ENCODE measurements around the gene NPRL2.
"Not testable (repeated sequence)": the region's sequence is repeated elsewhere in the genome, so short reads cannot be mapped to it uniquely, and the experiment has no call there.

GRCh38 chr3:50312041-50312440 lies 38.5 kb downstream of the NPRL2 start:
- TF ChIP-seq, protein P1, sequence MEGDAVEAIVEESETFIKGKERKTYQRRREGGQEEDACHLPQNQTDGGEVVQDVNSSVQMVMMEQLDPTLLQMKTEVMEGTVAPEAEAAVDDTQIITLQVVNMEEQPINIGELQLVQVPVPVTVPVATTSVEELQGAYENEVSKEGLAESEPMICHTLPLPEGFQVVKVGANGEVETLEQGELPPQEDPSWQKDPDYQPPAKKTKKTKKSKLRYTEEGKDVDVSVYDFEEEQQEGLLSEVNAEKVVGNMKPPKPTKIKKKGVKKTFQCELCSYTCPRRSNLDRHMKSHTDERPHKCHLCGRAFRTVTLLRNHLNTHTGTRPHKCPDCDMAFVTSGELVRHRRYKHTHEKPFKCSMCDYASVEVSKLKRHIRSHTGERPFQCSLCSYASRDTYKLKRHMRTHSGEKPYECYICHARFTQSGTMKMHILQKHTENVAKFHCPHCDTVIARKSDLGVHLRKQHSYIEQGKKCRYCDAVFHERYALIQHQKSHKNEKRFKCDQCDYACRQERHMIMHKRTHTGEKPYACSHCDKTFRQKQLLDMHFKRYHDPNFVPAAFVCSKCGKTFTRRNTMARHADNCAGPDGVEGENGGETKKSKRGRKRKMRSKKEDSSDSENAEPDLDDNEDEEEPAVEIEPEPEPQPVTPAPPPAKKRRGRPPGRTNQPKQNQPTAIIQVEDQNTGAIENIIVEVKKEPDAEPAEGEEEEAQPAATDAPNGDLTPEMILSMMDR (IDR thresholded peaks at IDR 0.05), result not testable (repeated sequence)
- TF ChIP-seq POLR2A (IDR thresholded peaks at IDR 0.05), result not testable (repeated sequence)
